Measurements from ENCODE around the gene CHST12. TPM values are rescaled to one million over a fixed set of nuclear protein-coding genes. Genes with fewer than 3 reads are reported as not detected.

CHST12 gene
- total RNA-seq, 6 donors from 2014 or later, result 10.2 to 35.9 (median 27.8) TPM

DNA sequence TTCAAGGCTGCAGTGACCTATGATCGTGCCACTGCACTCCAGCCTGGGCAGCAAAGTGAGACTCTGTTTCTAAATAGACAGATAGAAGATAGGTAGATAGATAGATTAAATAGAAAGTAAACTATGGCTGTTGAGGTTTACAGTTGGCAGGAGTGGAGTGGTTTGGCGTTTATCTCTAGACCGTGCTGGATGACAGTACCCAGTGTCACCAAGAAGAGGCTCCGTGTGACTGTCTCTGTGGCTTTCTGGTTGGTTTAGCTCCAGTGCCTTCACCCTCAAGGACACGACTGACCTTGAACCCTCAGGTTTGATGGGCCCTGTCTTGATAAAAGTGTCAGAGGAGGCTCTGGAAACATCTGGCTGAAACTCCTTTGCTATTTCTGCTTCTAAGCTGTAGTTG is 31.7 kb downstream of the CHST12 start:
- TF ChIP-seq EP300 (IDR thresholded peaks at IDR 0.05) (no peak), POLR2A (IDR thresholded peaks at IDR 0.05) (no peak), POLR2AphosphoS5 (IDR thresholded peaks at IDR 0.05) (no peak)
- TF ChIP-seq, protein P1, sequence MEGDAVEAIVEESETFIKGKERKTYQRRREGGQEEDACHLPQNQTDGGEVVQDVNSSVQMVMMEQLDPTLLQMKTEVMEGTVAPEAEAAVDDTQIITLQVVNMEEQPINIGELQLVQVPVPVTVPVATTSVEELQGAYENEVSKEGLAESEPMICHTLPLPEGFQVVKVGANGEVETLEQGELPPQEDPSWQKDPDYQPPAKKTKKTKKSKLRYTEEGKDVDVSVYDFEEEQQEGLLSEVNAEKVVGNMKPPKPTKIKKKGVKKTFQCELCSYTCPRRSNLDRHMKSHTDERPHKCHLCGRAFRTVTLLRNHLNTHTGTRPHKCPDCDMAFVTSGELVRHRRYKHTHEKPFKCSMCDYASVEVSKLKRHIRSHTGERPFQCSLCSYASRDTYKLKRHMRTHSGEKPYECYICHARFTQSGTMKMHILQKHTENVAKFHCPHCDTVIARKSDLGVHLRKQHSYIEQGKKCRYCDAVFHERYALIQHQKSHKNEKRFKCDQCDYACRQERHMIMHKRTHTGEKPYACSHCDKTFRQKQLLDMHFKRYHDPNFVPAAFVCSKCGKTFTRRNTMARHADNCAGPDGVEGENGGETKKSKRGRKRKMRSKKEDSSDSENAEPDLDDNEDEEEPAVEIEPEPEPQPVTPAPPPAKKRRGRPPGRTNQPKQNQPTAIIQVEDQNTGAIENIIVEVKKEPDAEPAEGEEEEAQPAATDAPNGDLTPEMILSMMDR (IDR thresholded peaks at IDR 0.05), result no peak
- Histone ChIP-seq H3K9me3 (no peaks in the 10 kb centered on the region), H3K27me3 (no peaks in the 10 kb centered on the region), H3K36me3 (peaks cover 12 to 31% (median 24%) of the 10 kb centered on the region in 4 donors), H3K27ac (peak overlapping the region in 1 of 4 donors; percentile 27), H3K4me1 (peaks cover 17 to 38% (median 27%) of the 10 kb centered on the region in 4 donors), H3K4me3 (no peak overlapping the region)
- ATAC-seq (ENCODE audit: low FRiP score in 2 of 2), result no peak
- no peak for DNase-seq
- 87 to 93% methylated on average over 5 of the region's 5 CpGs for WGBS, 2 donors

DNA sequence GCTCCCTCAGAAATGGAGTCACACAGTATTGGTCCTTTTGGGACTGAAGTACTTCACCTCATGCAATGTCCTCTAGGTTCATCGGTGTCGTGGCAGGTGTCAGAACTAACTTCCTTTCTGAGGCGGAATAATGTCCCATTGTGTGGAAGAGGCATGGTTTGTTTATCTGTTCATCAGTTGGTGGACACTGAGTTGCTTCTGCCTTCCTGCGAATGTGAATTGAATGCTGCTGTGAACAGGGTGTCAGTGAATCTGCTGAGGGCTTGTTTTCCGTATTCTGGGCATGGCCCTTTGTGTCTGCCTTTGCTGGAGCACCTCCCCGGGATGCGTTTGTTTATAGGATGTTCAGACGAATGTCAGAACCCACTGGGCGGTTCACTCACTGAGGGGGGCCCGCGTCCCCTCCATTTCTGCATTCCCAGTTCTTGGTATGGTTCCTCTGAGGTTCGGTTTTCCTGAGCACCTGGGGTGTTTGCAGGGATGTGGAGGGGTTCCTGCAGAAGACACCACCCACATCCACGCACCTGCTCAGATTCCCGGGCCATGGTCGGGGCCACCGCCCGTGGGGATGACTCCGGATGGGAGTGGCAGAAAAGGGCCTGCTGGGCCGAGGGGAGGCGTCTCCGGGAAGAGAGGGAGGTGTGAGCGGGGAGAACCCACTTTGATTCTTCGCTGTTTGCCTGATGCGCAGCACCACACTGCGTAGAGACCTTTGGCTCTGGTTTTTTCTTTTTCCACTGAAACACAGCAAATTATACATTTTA is 33.1 kb downstream of the CHST12 start:
- Histone ChIP-seq H3K27me3 (no peaks in the 10 kb centered on the region), H3K4me1 (peaks cover 24 to 51% (median 37%) of the 10 kb centered on the region in 4 donors), H3K36me3 (peaks cover 12 to 31% (median 24%) of the 10 kb centered on the region in 4 donors), H3K4me3 (no peak overlapping the region), H3K27ac (peak overlapping the region in 2 of 4 donors; percentile 8 to 17), H3K9me3 (no peaks in the 10 kb centered on the region)
- TF ChIP-seq POLR2A (IDR thresholded peaks at IDR 0.05) (no peak), EP300 (IDR thresholded peaks at IDR 0.05) (no peak), POLR2AphosphoS5 (IDR thresholded peaks at IDR 0.05) (no peak)
- TF ChIP-seq, protein P1 (IDR thresholded peaks at IDR 0.05), result no peak
- ATAC-seq (ENCODE audit: low FRiP score in 2 of 2) (no peak), DNase-seq (peak in 1 of 2 donors; percentile 77)
- 72 to 88% methylated on average over 22 to 25 of the region's 25 CpGs for WGBS, 2 donors

DNA sequence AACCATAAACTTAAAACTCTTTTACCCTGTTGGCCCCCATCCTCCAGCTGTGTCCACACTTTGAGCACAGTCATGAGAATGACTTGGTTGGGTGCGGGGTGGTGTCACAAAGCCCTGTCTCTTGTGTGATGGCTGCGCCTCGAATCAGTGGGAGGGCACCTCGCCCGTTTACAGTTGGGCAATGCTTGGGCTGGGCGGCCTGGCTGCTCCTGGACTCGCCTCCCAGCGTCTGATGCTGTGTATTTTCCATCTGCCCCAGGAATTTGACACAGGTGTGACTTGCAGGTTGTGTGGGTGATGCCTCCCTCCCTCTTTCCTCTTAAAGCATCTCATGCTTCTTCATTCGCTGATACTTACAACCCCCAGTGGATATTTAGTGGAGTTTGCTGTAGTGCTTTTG is 33.7 kb downstream of the CHST12 start:
- H3K4me3 ChIP-seq, result no peak overlapping the region
- 53 to 68% methylated on average over 9 of the region's 9 CpGs for WGBS, 2 donors
- peaks cover 24 to 52% (median 37%) of the 10 kb centered on the region in 4 donors for H3K4me1 ChIP-seq
- TF ChIP-seq, protein P1 (IDR thresholded peaks at IDR 0.05), result no peak
- TF ChIP-seq EP300 (IDR thresholded peaks at IDR 0.05) (no peak), POLR2AphosphoS5 (IDR thresholded peaks at IDR 0.05) (no peak), POLR2A (IDR thresholded peaks at IDR 0.05) (no peak)
- ATAC-seq (ENCODE audit: low FRiP score in 2 of 2) (peak in 1 of 2 donors; percentile 17), DNase-seq (peak in 1 of 2 donors; percentile 65)
- H3K36me3 ChIP-seq, result peaks cover 12 to 30% (median 24%) of the 10 kb centered on the region in 4 donors
- peak overlapping the region in 2 of 4 donors; percentile 8 to 17 for H3K27ac ChIP-seq
- no peaks in the 10 kb centered on the region for H3K9me3 ChIP-seq
- no peaks in the 10 kb centered on the region for H3K27me3 ChIP-seq

DNA sequence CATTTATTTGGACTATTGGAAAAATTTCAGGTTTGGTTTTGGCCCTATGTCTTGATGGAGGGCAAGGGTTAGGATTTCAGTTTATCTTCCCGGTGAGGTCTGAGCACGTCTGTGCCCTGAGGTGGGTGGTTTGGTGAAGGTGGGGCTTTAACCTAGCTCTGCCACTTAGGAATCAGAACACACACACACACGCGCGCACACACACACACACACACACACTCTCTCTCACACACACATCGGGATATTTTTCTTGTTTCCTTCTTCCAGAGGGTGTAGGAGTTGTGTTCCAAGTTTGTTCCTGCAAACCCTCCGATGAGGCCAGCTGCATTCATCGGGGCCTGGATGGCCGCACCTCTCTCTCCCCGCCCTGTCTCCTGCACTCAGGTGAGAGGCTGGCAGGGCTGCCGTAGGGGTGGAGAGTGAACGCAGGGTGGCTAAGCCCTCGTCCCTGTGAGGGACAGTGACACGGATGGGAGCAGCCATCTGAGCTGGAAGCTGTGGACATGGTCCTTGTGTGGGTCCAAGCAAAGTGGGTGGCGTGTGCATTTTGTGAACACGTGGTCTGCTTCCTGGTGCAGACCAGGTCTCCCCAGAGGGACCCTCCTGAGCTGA is 34.2 kb downstream of the CHST12 start:
- no peak for TF ChIP-seq EP300 (IDR thresholded peaks at IDR 0.05)
- no peak for TF ChIP-seq POLR2AphosphoS5 (IDR thresholded peaks at IDR 0.05)
- TF ChIP-seq, protein P1 (IDR thresholded peaks at IDR 0.05), result no peak
- no peak for TF ChIP-seq POLR2A (IDR thresholded peaks at IDR 0.05)
- H3K36me3 ChIP-seq, result peaks cover 12 to 25% (median 22%) of the 10 kb centered on the region in 4 donors
- H3K4me3 ChIP-seq, result no peak overlapping the region
- DNase-seq (no peak), ATAC-seq (ENCODE audit: low FRiP score in 2 of 2) (no peak)
- no peaks in the 10 kb centered on the region for H3K27me3 ChIP-seq
- no peaks in the 10 kb centered on the region for H3K9me3 ChIP-seq
- WGBS, 2 donors, result 73% methylated on average over 16 of the region's 16 CpGs
- peaks cover 24 to 52% (median 37%) of the 10 kb centered on the region in 4 donors for H3K4me1 ChIP-seq
- peak overlapping the region in 3 of 4 donors; percentile 8 to 38 (median 17) for H3K27ac ChIP-seq
